ENCODE data around the gene POLR2B. TPM values are rescaled to one million over a fixed set of nuclear protein-coding genes. Genes with fewer than 3 reads are reported as not detected.

The POLR2B gene
- total RNA-seq, 1 experiment from 2014 or later, result 83.8 TPM

DNA sequence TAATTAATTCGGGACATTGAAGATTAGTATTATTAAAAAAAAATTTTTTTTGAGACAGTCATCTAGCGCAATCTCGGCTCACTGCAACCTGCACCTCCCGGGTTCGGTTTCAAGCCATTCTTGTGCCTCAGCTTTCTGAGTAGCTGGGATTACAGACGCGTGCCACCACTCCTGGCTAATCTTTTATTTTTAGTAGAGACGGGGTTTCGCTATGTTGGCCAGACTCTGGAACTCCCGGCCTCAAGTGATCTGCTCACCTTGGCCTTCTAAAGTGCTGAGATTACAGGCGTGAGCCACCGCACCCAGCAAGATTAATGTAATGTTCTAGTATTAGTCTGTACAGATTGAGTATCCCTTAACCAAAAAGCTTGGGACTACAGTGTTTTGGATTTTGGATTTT is 38.3 kb upstream of the POLR2B start:
- H3K4me1 Mint-ChIP-seq (ENCODE audit: low read depth, unreplicated experiment), result peaks cover 8% of the 10 kb centered on the region
- intact Hi-C loops (cut with micrococcal nuclease; ENCODE audit: unreplicated experiment), result no loop called here
- H3K27ac Mint-ChIP-seq (ENCODE audit: unreplicated experiment), result no peak overlapping the region
- H3K4me3 Mint-ChIP-seq (ENCODE audit: low read depth, unreplicated experiment), result no peak overlapping the region
- peaks cover 10% of the 10 kb centered on the region for H3K36me3 Mint-ChIP-seq (ENCODE audit: insufficient read depth, unreplicated experiment)
- H3K9me3 Mint-ChIP-seq (ENCODE audit: low read depth, unreplicated experiment), result no peaks in the 10 kb centered on the region
- H3K27me3 Mint-ChIP-seq (ENCODE audit: unreplicated experiment), result no peaks in the 10 kb centered on the region
- TF ChIP-seq, protein P1, sequence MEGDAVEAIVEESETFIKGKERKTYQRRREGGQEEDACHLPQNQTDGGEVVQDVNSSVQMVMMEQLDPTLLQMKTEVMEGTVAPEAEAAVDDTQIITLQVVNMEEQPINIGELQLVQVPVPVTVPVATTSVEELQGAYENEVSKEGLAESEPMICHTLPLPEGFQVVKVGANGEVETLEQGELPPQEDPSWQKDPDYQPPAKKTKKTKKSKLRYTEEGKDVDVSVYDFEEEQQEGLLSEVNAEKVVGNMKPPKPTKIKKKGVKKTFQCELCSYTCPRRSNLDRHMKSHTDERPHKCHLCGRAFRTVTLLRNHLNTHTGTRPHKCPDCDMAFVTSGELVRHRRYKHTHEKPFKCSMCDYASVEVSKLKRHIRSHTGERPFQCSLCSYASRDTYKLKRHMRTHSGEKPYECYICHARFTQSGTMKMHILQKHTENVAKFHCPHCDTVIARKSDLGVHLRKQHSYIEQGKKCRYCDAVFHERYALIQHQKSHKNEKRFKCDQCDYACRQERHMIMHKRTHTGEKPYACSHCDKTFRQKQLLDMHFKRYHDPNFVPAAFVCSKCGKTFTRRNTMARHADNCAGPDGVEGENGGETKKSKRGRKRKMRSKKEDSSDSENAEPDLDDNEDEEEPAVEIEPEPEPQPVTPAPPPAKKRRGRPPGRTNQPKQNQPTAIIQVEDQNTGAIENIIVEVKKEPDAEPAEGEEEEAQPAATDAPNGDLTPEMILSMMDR (IDR thresholded peaks at IDR 0.05; ENCODE audit: unreplicated experiment), result no peak
- no TSS peak for BruUV-seq (replicated peaks)
- DNase-seq, result no peak
- CTCF ChIA-PET, result no interaction called here

DNA sequence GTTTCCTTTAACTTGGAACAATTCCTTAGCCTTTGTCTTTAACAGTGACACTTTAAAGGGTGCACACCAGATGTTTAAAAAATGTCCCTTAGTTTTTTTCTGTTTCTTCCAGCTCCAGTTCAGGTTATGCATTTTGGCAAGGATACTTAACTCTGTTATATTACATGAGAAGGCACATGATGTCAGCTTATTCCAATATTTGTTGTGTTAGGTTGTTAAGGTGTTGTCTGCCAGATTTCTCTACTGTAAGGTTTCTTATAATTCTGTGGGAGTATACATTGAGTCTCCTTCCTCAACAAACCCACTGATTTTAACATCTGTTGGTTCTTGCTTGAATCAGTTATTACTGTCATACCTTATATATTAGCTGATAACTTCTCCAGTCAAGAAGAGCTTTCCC is 37.7 kb upstream of the POLR2B start:
- Mint-ChIP-seq H3K36me3 (ENCODE audit: insufficient read depth, unreplicated experiment) (peaks cover 10% of the 10 kb centered on the region), H3K27ac (ENCODE audit: unreplicated experiment) (no peak overlapping the region), H3K27me3 (ENCODE audit: unreplicated experiment) (no peaks in the 10 kb centered on the region), H3K4me3 (ENCODE audit: low read depth, unreplicated experiment) (no peak overlapping the region), H3K9me3 (ENCODE audit: low read depth, unreplicated experiment) (no peaks in the 10 kb centered on the region), H3K4me1 (ENCODE audit: low read depth, unreplicated experiment) (peaks cover 8% of the 10 kb centered on the region)
- CTCF ChIA-PET, result interaction anchor here (0.5 kb wide), 1 partner anchor 23 kb away, joined by 3 read pairs; no protein-coding TSS in a partner anchor
- no TSS peak for BruUV-seq (replicated peaks)
- TF ChIP-seq, protein P1 (IDR thresholded peaks at IDR 0.05; ENCODE audit: unreplicated experiment), result no peak
- no peak for DNase-seq
- intact Hi-C loops (cut with micrococcal nuclease; ENCODE audit: unreplicated experiment), result no loop called here

DNA sequence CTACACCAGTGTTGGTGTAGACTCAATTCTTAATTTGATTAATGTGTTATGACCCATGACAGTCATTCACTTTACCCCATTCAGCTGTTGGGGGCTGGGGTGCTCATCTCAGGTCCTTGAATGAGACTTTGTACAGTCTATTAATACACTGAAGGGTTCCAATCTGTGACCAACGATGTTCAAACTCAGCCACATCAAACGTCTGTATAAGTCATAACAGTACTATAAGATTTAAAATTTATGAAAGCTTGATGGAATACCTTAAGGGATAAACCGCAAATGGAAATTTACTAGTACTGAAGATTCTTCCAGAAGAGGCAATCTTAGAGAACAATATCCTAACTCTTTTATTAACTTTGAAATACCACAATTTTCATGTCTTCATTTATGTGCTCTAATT is 37.3 kb upstream of the POLR2B start:
- intact Hi-C loops (cut with micrococcal nuclease; ENCODE audit: unreplicated experiment), result no loop called here
- TF ChIP-seq, protein P1 (IDR thresholded peaks at IDR 0.05; ENCODE audit: unreplicated experiment), result no peak
- no peak for DNase-seq
- no peaks in the 10 kb centered on the region for H3K27me3 Mint-ChIP-seq (ENCODE audit: unreplicated experiment)
- H3K36me3 Mint-ChIP-seq (ENCODE audit: insufficient read depth, unreplicated experiment), result peaks cover 10% of the 10 kb centered on the region
- no peak overlapping the region for H3K27ac Mint-ChIP-seq (ENCODE audit: unreplicated experiment)
- BruUV-seq (replicated peaks), result no TSS peak
- no peaks in the 10 kb centered on the region for H3K9me3 Mint-ChIP-seq (ENCODE audit: low read depth, unreplicated experiment)
- CTCF ChIA-PET, result interaction anchor here (0.5 kb wide), 1 partner anchor 24 kb away, joined by 3 read pairs; no protein-coding TSS in a partner anchor
- H3K4me1 Mint-ChIP-seq (ENCODE audit: low read depth, unreplicated experiment), result peaks cover 8% of the 10 kb centered on the region
- no peak overlapping the region for H3K4me3 Mint-ChIP-seq (ENCODE audit: low read depth, unreplicated experiment)

DNA sequence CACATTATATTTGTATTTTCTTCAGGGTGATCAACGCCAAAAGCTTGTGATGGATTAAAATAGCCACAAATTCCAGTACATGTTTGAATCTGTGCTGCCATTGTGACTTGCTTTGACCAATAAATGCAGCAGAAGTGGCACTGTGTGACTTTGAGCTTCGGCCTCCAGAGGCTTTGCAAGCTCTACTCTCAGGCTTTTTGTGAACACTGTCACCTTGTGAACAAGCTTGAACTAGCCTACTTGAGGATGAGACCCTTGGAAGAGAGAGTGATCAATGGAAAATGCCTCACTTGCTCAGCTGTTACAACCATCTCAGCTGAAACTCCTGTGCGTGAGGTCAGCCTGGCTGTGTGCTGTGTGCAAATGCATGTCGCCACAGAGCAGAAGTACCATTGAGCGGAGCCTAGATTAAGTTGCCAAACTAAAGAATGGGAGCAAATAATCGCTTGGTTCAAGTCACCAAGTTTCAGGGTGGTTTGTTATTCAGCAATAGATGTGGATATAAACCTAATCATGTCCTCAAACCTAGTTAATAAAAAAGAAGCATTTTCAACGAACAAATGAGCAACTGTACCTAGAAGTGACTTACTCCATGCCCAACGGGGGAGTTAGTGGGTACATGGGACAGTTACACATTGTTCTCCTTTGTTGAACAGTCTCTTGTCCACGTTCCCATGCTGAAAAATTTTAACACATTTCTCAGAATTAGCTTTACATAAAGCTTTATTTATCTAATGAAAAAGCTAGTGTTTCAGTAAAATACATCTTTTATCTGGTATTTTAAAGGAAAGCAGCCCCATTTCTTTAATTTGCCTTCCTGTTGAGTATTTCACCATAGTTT is 24.8 kb upstream of the POLR2B start:
- intact Hi-C loops (cut with micrococcal nuclease; ENCODE audit: unreplicated experiment), result no loop called here
- H3K27ac Mint-ChIP-seq (ENCODE audit: unreplicated experiment), result no peak overlapping the region
- TF ChIP-seq, protein P1 (IDR thresholded peaks at IDR 0.05; ENCODE audit: unreplicated experiment), result no peak
- no peaks in the 10 kb centered on the region for H3K9me3 Mint-ChIP-seq (ENCODE audit: low read depth, unreplicated experiment)
- no peaks in the 10 kb centered on the region for H3K27me3 Mint-ChIP-seq (ENCODE audit: unreplicated experiment)
- H3K4me3 Mint-ChIP-seq (ENCODE audit: low read depth, unreplicated experiment), result no peak overlapping the region
- no peak for DNase-seq
- no peaks in the 10 kb centered on the region for H3K36me3 Mint-ChIP-seq (ENCODE audit: insufficient read depth, unreplicated experiment)
- CTCF ChIA-PET, result no interaction called here
- H3K4me1 Mint-ChIP-seq (ENCODE audit: low read depth, unreplicated experiment), result no peaks in the 10 kb centered on the region
- BruUV-seq (replicated peaks), result no TSS peak
